Astrocyte (in vitro differentiated cells and primary cell): ENCODE data around the gene GRIA1. TPM values are rescaled to one million over a fixed set of nuclear protein-coding genes. Genes with fewer than 3 reads are reported as not detected.

Source experiments
- DNase-seq: peaks from one replicate; pipeline ENCODE4 v3.0.0-alpha.2; 2010; ENCODE audit warnings: low read depth
- FAIRE-seq: peaks from 2 replicates; lab custom pipeline; 2011; peaks lifted over from hg19 to GRCh38; lab: Jason Lieb, UNC
- H2AFZ ChIP-seq: 2 replicates; pipeline ENCODE4 v1.6.0; 2012; ENCODE audit warnings: low read depth, low read length, inconsistent platforms
- H3K27ac ChIP-seq: 2 replicates; pipeline ENCODE4 v1.5.1; 2011; ENCODE audit warnings: low read depth, low read length, inconsistent platforms
- H3K27me3 ChIP-seq: 2 replicates; pipeline ENCODE4 v1.6.0; 2011; ENCODE audit warnings: low read length, inconsistent platforms; ENCODE audit not compliant: insufficient read depth
- H3K36me3 ChIP-seq: 2 replicates; pipeline ENCODE4 v1.5.1; 2011; ENCODE audit warnings: low read length, inconsistent platforms; ENCODE audit not compliant: insufficient read depth
- H3K4me1 ChIP-seq: 2 replicates; pipeline ENCODE4 v1.5.1; 2011; ENCODE audit warnings: low read length, inconsistent platforms; ENCODE audit not compliant: insufficient read depth
- H3K4me2 ChIP-seq: 2 replicates; pipeline ENCODE4 v1.6.0; 2012; ENCODE audit warnings: low read length, inconsistent platforms
- H3K4me3 ChIP-seq: 2 replicates; pipeline ENCODE4 v1.5.1; 2011; ENCODE audit warnings: low read depth, mild to moderate bottlenecking, low read length, inconsistent platforms; ENCODE audit not compliant: insufficient read depth
- H3K79me2 ChIP-seq: 2 replicates; pipeline ENCODE4 v1.6.0; 2012; ENCODE audit warnings: mild to moderate bottlenecking, low read length, inconsistent platforms; ENCODE audit not compliant: insufficient read depth
- H3K9ac ChIP-seq: 2 replicates; pipeline ENCODE4 v1.6.0; 2012; ENCODE audit warnings: mild to moderate bottlenecking, low read length, inconsistent platforms
- H3K9me3 ChIP-seq: 2 replicates; pipeline ENCODE4 v1.5.1; 2012; ENCODE audit warnings: low read depth, mild to moderate bottlenecking, low read length, inconsistent platforms; ENCODE audit not compliant: insufficient read depth
- H4K20me1 ChIP-seq: 2 replicates; pipeline ENCODE4 v1.6.0; 2012; ENCODE audit warnings: low read length, inconsistent platforms; ENCODE audit not compliant: insufficient read depth
- H3K27ac Mint-ChIP-seq: one replicate; pipeline ENCODE4 v1.8.0; 2021; ENCODE audit warnings: mild to moderate bottlenecking, mixed read lengths; ENCODE audit not compliant: unreplicated experiment
- H3K27me3 Mint-ChIP-seq: one replicate; pipeline ENCODE4 v1.8.0; 2021; ENCODE audit warnings: low read depth, mixed read lengths; ENCODE audit not compliant: unreplicated experiment
- H3K36me3 Mint-ChIP-seq: one replicate; pipeline ENCODE4 v1.8.0; 2021; ENCODE audit warnings: low read depth, mixed read lengths; ENCODE audit not compliant: unreplicated experiment
- H3K4me1 Mint-ChIP-seq: one replicate; pipeline ENCODE4 v1.8.0; 2021; ENCODE audit warnings: low read depth, mixed read lengths; ENCODE audit not compliant: unreplicated experiment
- H3K4me3 Mint-ChIP-seq: one replicate; pipeline ENCODE4 v1.8.0; 2021; ENCODE audit warnings: mild to moderate bottlenecking, moderate library complexity, mixed read lengths; ENCODE audit not compliant: unreplicated experiment
- H3K9me3 Mint-ChIP-seq: one replicate; pipeline ENCODE4 v1.8.0; 2021; ENCODE audit warnings: mild to moderate bottlenecking, mixed read lengths; ENCODE audit not compliant: unreplicated experiment
- CTCF ChIP-seq: IDR thresholded peaks from 2 replicates; pipeline ENCODE4 v1.5.1; 2011; ENCODE audit warnings: low read depth, mild to moderate bottlenecking, inconsistent platforms, low read length, moderate library complexity; ENCODE audit not compliant: insufficient read depth
- EZH2 ChIP-seq: IDR thresholded peaks from 2 replicates; pipeline ENCODE4 v1.6.1; 2012; ENCODE audit warnings: mild to moderate bottlenecking, low read length, inconsistent platforms; ENCODE audit not compliant: insufficient read depth
- total RNA-seq: library from RNA; stranded (reverse); gene quantifications from 2 replicates; pipeline ENCODE4 v1.2.1, GENCODE V29; 2021

GRIA1 gene
- total RNA-seq, 1 donor from 2014 or later, result 5.4 TPM

GRCh38 chr5:153498516-153498915 lies 8.0 kb downstream of the GRIA1 start:
- Histone ChIP-seq H3K4me1 (no peaks in the 10 kb centered on the region), H3K4me3 (no peak overlapping the region), H3K4me2 (no peak overlapping the region), H3K9ac (no peak overlapping the region), H3K36me3 (no peaks in the 10 kb centered on the region), H3K9me3 (no peaks in the 10 kb centered on the region), H3K27ac (no peak overlapping the region), H4K20me1 (no peaks in the 10 kb centered on the region), H3K27me3 (no peaks in the 10 kb centered on the region), H3K79me2 (no peaks in the 10 kb centered on the region), H2AFZ (no peak overlapping the region)
- TF ChIP-seq EZH2, result no peak
- TF ChIP-seq CTCF, result no peak
- Mint-ChIP-seq H3K27me3 (no peaks in the 10 kb centered on the region), H3K4me3 (no peak overlapping the region), H3K36me3 (no peaks in the 10 kb centered on the region), H3K4me1 (peaks cover under 1% of the 10 kb centered on the region), H3K9me3 (no peaks in the 10 kb centered on the region), H3K27ac (no peak overlapping the region)
- no peak for DNase-seq
- no peak for FAIRE-seq

- no peak overlapping the region for H2AFZ ChIP-seq
- H3K9me3 Mint-ChIP-seq, result no peaks in the 10 kb centered on the region
- no peak for FAIRE-seq
- no peak for DNase-seq
- H3K36me3 Mint-ChIP-seq, result no peaks in the 10 kb centered on the region
- H4K20me1 ChIP-seq, result no peaks in the 10 kb centered on the region
- H3K9ac ChIP-seq, result no peak overlapping the region
- no peak overlapping the region for H3K4me3 Mint-ChIP-seq
- no peaks in the 10 kb centered on the region for H3K9me3 ChIP-seq
- no peak overlapping the region for H3K27ac ChIP-seq
- no peaks in the 10 kb centered on the region for H3K27me3 Mint-ChIP-seq
- H3K36me3 ChIP-seq, result no peaks in the 10 kb centered on the region
- H3K4me2 ChIP-seq, result no peak overlapping the region
- H3K4me1 ChIP-seq, result no peaks in the 10 kb centered on the region
- H3K4me1 Mint-ChIP-seq, result peaks cover under 1% of the 10 kb centered on the region
- no peak overlapping the region for H3K27ac Mint-ChIP-seq
- H3K79me2 ChIP-seq, result no peaks in the 10 kb centered on the region
- no peaks in the 10 kb centered on the region for H3K27me3 ChIP-seq
- H3K4me3 ChIP-seq, result no peak overlapping the region
- TF ChIP-seq CTCF, result no peak
- no peak for TF ChIP-seq EZH2
Observed at GRCh38 chr5:153500178-153500577, 9.7 kb downstream of the GRIA1 start.

GRCh38 chr5:153504726-153505125 lies 14.3 kb downstream of the GRIA1 start:
- Mint-ChIP-seq H3K4me1 (peaks cover 6% of the 10 kb centered on the region), H3K27me3 (no peaks in the 10 kb centered on the region), H3K27ac (no peak overlapping the region), H3K36me3 (peaks cover 1% of the 10 kb centered on the region), H3K9me3 (peaks cover 4% of the 10 kb centered on the region), H3K4me3 (no peak overlapping the region)
- H3K9ac ChIP-seq, result no peak overlapping the region
- H3K79me2 ChIP-seq, result no peaks in the 10 kb centered on the region
- no peak for DNase-seq
- no peak for TF ChIP-seq CTCF
- TF ChIP-seq EZH2, result no peak
- no peak overlapping the region for H3K4me3 ChIP-seq
- H4K20me1 ChIP-seq, result no peaks in the 10 kb centered on the region
- no peaks in the 10 kb centered on the region for H3K9me3 ChIP-seq
- H3K4me2 ChIP-seq, result no peak overlapping the region
- no peaks in the 10 kb centered on the region for H3K4me1 ChIP-seq
- no peak overlapping the region for H3K27ac ChIP-seq
- no peak for FAIRE-seq
- no peaks in the 10 kb centered on the region for H3K27me3 ChIP-seq
- no peak overlapping the region for H2AFZ ChIP-seq
- H3K36me3 ChIP-seq, result no peaks in the 10 kb centered on the region
